DMS114 treated with DMSO at 0.1 percent for 48 hours (cell line): ENCODE results near the gene BOLA2.
"Not testable (repeated sequence)": the region's sequence is repeated elsewhere in the genome, so short reads cannot be mapped to it uniquely, and the experiment has no call there.

Source experiments
- DNase-seq: peaks from one replicate; lab custom pipeline; 2025; ENCODE audit not compliant: unreplicated experiment; lab: John Stamatoyannopoulos, UW

BOLA2 gene

GRCh38 chr16:29454269-29454668 is at the start of gene BOLA2, which contains the start of gene SLX1B:
Gene BOLA2 (minus strand): TSS chr16:29454351. CDS start chr16:29454253, 98 bp downstream.
Gene SLX1B (plus strand): TSS chr16:29454533.
- not testable (repeated sequence) for DNase-seq

- not testable (repeated sequence) for DNase-seq
These were observed 28.1 kb upstream of the BOLA2 start for GRCh38 chr16:29482276-29482675.

- DNase-seq = not testable (repeated sequence)
These were observed 17.9 kb upstream of the BOLA2 start for GRCh38 chr16:29472065-29472464.

GRCh38 chr16:29469660-29470059 is 15.5 kb upstream of the BOLA2 start:
- not testable (repeated sequence) for DNase-seq

GRCh38 chr16:29467654-29468366 is 13.7 kb upstream of the BOLA2 start:
- not testable (repeated sequence) for DNase-seq

- DNase-seq = not testable (repeated sequence)
These were observed 12.8 kb upstream of the BOLA2 start for GRCh38 chr16:29466904-29467303.

GRCh38 chr16:29465985-29466824 is 12.1 kb upstream of the BOLA2 start:
- DNase-seq = not testable (repeated sequence)

- not testable (repeated sequence) for DNase-seq
These were observed 6.5 kb upstream of the BOLA2 start for GRCh38 chr16:29460647-29461030.

- not testable (repeated sequence) for DNase-seq
These were observed 5.8 kb upstream of the BOLA2 start, which contains the start of gene SULT1A4 for GRCh38 chr16:29459706-29460646. Gene SULT1A4 (plus strand): TSS chr16:29459913. CDS start chr16:29461386, 1,473 bp downstream.

GRCh38 chr16:29457660-29458059 is 3.5 kb upstream of the BOLA2 start:
- not testable (repeated sequence) for DNase-seq

- DNase-seq = not testable (repeated sequence)
These were observed 677 bp upstream of the BOLA2 start for GRCh38 chr16:29454828-29455227.

GRCh38 chr16:29453754-29454153 is 397 bp downstream of the BOLA2 start:
- not testable (repeated sequence) for DNase-seq

- DNase-seq = not testable (repeated sequence)
These were observed 28.8 kb downstream of the BOLA2 start for GRCh38 chr16:29425390-29425789.

- DNase-seq = not testable (repeated sequence)
These were observed 30.6 kb downstream of the BOLA2 start for GRCh38 chr16:29423587-29423986.

- DNase-seq = not testable (repeated sequence)
These were observed 48.9 kb downstream of the BOLA2 start for GRCh38 chr16:29405249-29405648.
